Heart right ventricle (tissue), 16 donors: ENCODE data around the gene POLR2L. TPM values are rescaled to one million over a fixed set of nuclear protein-coding genes. Genes with fewer than 3 reads are reported as not detected.

Source experiments
- ATAC-seq, 8 donors: fragments of 200-7000 bp; cut with Tn5 transposase; one replicate each; pipeline ENCODE4 v1.9.1; 2020; ENCODE audit warnings: mild to moderate bottlenecking in 8 of 8, moderate library complexity in 8 of 8, moderate number of reproducible peaks in 1 of 8
- DNase-seq, 2 donors: peaks; one replicate each; pipeline ENCODE4 v3.0.0-alpha.2; 2020
- H3K27ac ChIP-seq, 10 donors: fragments of 200-600 bp; sonication (generic) in 2 of 10; one replicate each; pipeline versions ENCODE4 v1.5.0 to v1.8.0; 2020 to 2022; ENCODE audit warnings: mild to moderate bottlenecking in 3 of 10
- H3K27me3 ChIP-seq, 7 donors: fragments of 200-600 bp; one replicate each; pipeline ENCODE4 v1.8.0; 2021 to 2022; ENCODE audit warnings: mild to moderate bottlenecking in 2 of 7
- H3K36me3 ChIP-seq, 9 donors: fragments of 200-600 bp; sonication (generic) in 1 of 9; one replicate each; pipeline versions ENCODE4 v1.5.0 to v1.8.0; 2020 to 2022; ENCODE audit warnings: mild to moderate bottlenecking in 2 of 9
- H3K4me1 ChIP-seq, 9 donors: fragments of 200-600 bp; sonication (generic) in 1 of 9; one replicate each; pipeline versions ENCODE4 v1.5.0 to v1.8.0; 2020 to 2022; ENCODE audit warnings: mild to moderate bottlenecking in 4 of 9
- H3K4me3 ChIP-seq, 10 donors: fragments of 200-600 bp; sonication (generic) in 2 of 10; one replicate each; pipeline versions ENCODE4 v1.5.0 to v1.8.0; 2020 to 2022; ENCODE audit warnings: mild to moderate bottlenecking in 7 of 10, moderate library complexity in 2 of 10
- H3K9me3 ChIP-seq, 11 donors: fragments of 200-600 bp in 10 of 11; sonication (generic) in 2 of 11; one replicate each; pipeline versions ENCODE4 v1.5.0 to v1.8.0; 2013 to 2022; ENCODE audit warnings: mild to moderate bottlenecking in 2 of 11, control low read depth in 1 of 11, moderate library complexity in 1 of 11
- CTCF ChIP-seq, 9 donors: fragments of 200-600 bp; sonication (generic) in 2 of 9; IDR thresholded peaks; one replicate each; pipeline versions ENCODE4 v1.5.0 to v1.8.0; 2021 to 2022; ENCODE audit warnings: antibody characterized with exemption in 9 of 9, mild to moderate bottlenecking in 5 of 9, moderate library complexity in 1 of 9
- WGBS, 2 donors: extraction: QIAGEN DNeasy Blood & Tissue Kit; methylation state at CpG; one replicate each; pipeline ENCODE4 v1.1.7; 2013; ENCODE audit warnings: inconsistent platforms in 1 of 2; 5-methylcytosine and 5-hydroxymethylcytosine counted together
- intact Hi-C, 10 donors: fragments of 100-400 bp; cut with DNase I; formaldehyde crosslinking; loops; one replicate each; pipeline versions ENCODE4 v1.11.1 to v1.14.2; 2022
- polyA plus RNA-seq, 2 donors: library from polyadenylated mRNA; stranded (reverse); fragments of 200-250 nt; gene quantifications; one replicate each; pipeline ENCODE4 v1.2.3, GENCODE V29; 2013
- total RNA-seq, 10 donors: library from RNA; stranded (reverse); fragmentation: NEBNext Ultra II Directional in 3 of 10; extraction: Animal tissue kit (Norgen Biotek cat#: 25700) in 3 of 10; gene quantifications; one replicate each; pipeline versions ENCODE4 v1.2.1 to v1.2.4, GENCODE V29; 2021 to 2023
- donor health status: Arrhythmogenic right ventricular cardiomyopathy.
- donor health status: ischemic (EF 13 %, LVEDD 7.1; RV severe dilation, severe dysfunction).
- donor health status: healthy with polysubstance abuse.
- donor health status: DM: no; HTN: yes; CAD: no.
- donor health status: DM: no; HTN: no; CAD: no.
- donor health status: ischemic (EF 25% LVEDD 6.9; RV normal size, moderate dysfunction).
- donor health status: ischemic (EF 25% LVEDD 5.7; RV mildly dilated, moderate dysfunction).
- donor health status: healthy.
- donor health status: DM: yes; HTN: yes; CAD: no.
- donor health status: Ischemic cardiomyopathy.
- donor health status: ischemic (EF 35%, LVEDD 5.7; RV mildly dilated, moderate dysfunction).
- donor health status: nonischemic (EF 11% LVEDD 7.7; RV severe dilation, severe dysfunction).
- donor health status: DM: yes; HTN: yes; CAD: no.
- donor health status: PGD.
- donor health status: ischemic (EF 29% LVEDD 5.4; RV normal size, mild dysfunction).
- donor health status: nonischemic (EF 23%, LVEDD 6.1; RV moderate dilation, normal function).

Gene POLR2L
- total and polyA plus RNA-seq, 12 donors = 148 to 279 (median 234) TPM

DNA sequence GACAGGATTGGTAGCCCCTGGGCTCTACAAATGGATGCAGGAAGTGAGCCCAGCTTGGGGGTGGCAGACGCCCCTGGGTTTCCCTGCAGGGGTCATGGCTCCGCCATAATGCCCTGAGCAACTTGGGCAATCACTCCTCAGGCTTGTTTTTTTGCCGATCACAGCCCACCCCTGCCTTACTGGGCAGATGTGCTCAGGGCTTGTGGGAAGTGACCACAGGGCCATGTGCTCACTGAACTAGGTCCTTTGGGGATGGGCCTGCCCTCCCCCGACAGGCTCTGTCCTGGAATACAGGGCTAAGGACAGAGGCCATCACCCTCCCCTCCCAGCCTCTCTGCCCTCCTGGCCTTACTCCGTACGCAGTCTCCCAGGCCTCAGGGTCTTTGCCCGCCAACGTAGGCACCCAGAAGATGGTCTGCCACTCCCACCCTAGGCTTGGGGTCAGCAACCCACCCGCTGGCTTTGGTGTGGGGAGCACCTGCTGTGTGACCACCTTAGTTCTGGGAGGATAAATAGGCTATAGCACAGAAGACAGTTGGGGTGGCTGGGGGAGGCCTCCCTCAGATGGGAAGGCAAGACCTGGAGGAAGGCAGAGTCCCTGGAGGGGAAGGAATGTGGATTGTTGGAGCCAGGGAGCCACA is 28.8 kb downstream of the POLR2L start:
- TF ChIP-seq CTCF (IDR thresholded peaks at IDR 0.05) = no peak
- intact Hi-C loops = no loop called here
- WGBS, 2 donors = 84% methylated on average over 9 of the region's 9 CpGs
- Histone ChIP-seq H3K27me3 (no peaks in the 10 kb centered on the region), H3K27ac (no peak overlapping the region), H3K36me3 (peaks cover 0 to 44% (median 23%) of the 10 kb centered on the region in 9 donors), H3K4me3 (no peak overlapping the region), H3K4me1 (peaks cover 4 to 27% (median 22%) of the 10 kb centered on the region in 9 donors), H3K9me3 (no peaks in the 10 kb centered on the region)
- no peak for ATAC-seq
- no peak for DNase-seq

DNA sequence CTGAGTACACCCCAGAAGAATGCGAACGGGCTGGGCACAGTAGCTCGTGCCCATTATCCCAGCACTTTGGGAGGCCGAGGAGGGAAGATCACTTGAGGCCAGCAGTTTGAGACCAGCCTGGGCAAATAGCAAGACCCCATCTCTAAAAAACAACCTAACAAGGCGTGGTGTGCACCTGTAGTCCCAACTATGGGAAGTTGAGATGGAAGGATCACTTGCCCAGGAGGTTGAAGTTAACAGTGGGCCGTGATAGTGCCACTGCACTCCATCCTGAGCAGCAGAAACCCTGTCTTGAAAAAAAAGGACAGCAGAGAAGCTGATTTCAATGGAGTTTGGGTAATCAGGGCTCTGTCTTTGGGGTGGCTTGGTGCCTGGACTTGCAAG is 29.3 kb downstream of the POLR2L start:
- no peak overlapping the region for H3K4me3 ChIP-seq
- ATAC-seq = no peak
- peaks cover 4 to 30% (median 26%) of the 10 kb centered on the region in 9 donors for H3K4me1 ChIP-seq
- no peak for DNase-seq
- H3K27me3 ChIP-seq = no peaks in the 10 kb centered on the region
- H3K36me3 ChIP-seq = peaks cover 0 to 44% (median 23%) of the 10 kb centered on the region in 9 donors
- no peak for TF ChIP-seq CTCF (IDR thresholded peaks at IDR 0.05)
- H3K27ac ChIP-seq = no peak overlapping the region
- no peaks in the 10 kb centered on the region for H3K9me3 ChIP-seq
- intact Hi-C loops = no loop called here
- WGBS, 2 donors = 92% methylated on average over 6 of the region's 6 CpGs

GRCh38 chr11:812390-812789 is 29.9 kb downstream of the POLR2L start:
- DNase-seq = no peak
- no peaks in the 10 kb centered on the region for H3K27me3 ChIP-seq
- no peak for ATAC-seq
- no peak overlapping the region for H3K4me3 ChIP-seq
- H3K27ac ChIP-seq = no peak overlapping the region
- intact Hi-C loops = no loop called here
- peaks cover 0 to 44% (median 23%) of the 10 kb centered on the region in 9 donors for H3K36me3 ChIP-seq
- WGBS, 2 donors = 80 to 94% methylated on average over 3 of the region's 3 CpGs
- H3K4me1 ChIP-seq = peaks cover 4 to 35% (median 28%) of the 10 kb centered on the region in 9 donors
- TF ChIP-seq CTCF (IDR thresholded peaks at IDR 0.05) = no peak
- H3K9me3 ChIP-seq = no peaks in the 10 kb centered on the region

- H3K36me3 ChIP-seq = peaks cover 0 to 44% (median 23%) of the 10 kb centered on the region in 9 donors
- H3K27me3 ChIP-seq = no peaks in the 10 kb centered on the region
- 60 to 66% methylated on average over 14 of the region's 14 CpGs for WGBS, 2 donors
- no peak for ATAC-seq
- TF ChIP-seq CTCF (IDR thresholded peaks at IDR 0.05) = peak in 3 of 9 donors; percentile 18 to 27 (median 20)
- H3K27ac ChIP-seq = peak overlapping the region in 1 of 10 donors; percentile 96
- intact Hi-C loops = no loop called here
- H3K4me1 ChIP-seq = peaks cover 4 to 35% (median 28%) of the 10 kb centered on the region in 9 donors
- no peaks in the 10 kb centered on the region for H3K9me3 ChIP-seq
- H3K4me3 ChIP-seq = peak overlapping the region in 4 of 10 donors; percentile 8 to 99 (median 94)
- DNase-seq = no peak
Measured at GRCh38 chr11:811446-812245, 30.7 kb downstream of the POLR2L start.
